Amniotic epithelial cell (primary cell): Measurements from ENCODE around the gene ASTN2.

Experiments used
- DNase-seq: peaks from one replicate; pipeline ENCODE4 v3.0.0-alpha.2; 2010; ENCODE audit warnings: low read depth

The ASTN2 gene

GRCh38 chr9:117368684-117369230 is 46.1 kb downstream of the ASTN2 start:
- no peak for DNase-seq

- no peak for DNase-seq
Measured at GRCh38 chr9:117365438-117365837, 49.4 kb downstream of the ASTN2 start.

GRCh38 chr9:117363006-117363405 is 51.9 kb downstream of the ASTN2 start:
- no peak for DNase-seq

- DNase-seq = no peak
Measured at GRCh38 chr9:117359910-117360309, 54.9 kb downstream of the ASTN2 start.

GRCh38 chr9:117355542-117355941 is 59.3 kb downstream of the ASTN2 start:
- DNase-seq = no peak

- no peak for DNase-seq
Measured at GRCh38 chr9:117354997-117355396, 59.9 kb downstream of the ASTN2 start.

GRCh38 chr9:117354244-117354847 is 60.5 kb downstream of the ASTN2 start:
- DNase-seq = no peak

DNA sequence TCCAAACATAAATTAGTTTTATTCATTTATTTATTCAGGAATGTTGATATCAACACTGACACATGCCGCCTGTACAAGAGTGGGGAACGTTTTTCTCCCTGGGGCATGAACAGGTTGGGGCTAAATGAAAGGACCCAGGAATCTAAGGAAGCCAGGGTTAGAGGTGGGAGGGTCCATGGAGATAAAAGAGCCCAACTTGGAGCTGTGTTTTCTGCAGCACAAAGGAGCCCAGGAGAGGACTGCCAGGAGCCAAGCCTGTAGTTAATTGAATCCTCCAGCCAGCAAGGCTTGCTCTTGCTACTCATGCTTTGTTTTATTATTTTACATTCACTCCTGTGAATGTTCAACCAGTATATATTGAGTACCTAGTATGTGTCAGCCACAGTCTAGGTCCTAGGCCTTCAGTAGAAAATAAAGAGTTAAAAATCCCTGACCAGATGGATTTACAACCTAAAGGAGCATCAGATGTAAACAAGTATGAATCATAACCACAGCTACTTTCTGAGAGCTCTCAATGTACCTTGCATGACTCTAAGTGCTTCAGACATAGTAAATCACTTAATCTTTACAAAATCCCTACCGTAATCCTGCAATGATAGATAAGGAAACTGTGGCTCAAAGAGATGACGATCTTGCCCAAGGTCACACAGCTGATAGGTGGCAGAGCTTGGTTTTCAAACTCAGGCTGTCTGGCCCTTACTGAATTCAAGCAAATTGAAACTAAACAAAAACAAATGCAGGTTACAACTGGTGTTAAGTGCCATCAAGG is 69.8 kb downstream of the ASTN2 start:
- DNase-seq = peak; percentile 45

DNA sequence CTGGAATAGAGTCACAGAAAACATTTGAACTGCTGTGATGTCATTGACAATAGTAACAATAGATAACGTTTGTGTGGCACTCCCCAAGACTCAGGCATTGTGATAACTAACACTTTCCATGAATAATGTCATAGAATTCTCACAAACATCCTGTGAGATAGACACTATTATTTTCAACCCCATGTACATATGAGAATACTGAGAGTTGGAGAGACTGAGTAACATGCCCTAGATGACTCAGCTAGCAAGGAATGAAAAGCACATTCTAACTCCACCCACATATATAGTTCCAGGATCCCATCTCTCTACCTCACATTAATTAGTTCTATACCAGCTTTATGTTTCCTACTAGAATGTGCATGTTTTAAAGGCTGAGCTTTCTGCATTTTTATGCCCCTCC is 71.4 kb downstream of the ASTN2 start:
- no peak for DNase-seq

- DNase-seq = no peak
Measured at GRCh38 chr9:117341151-117341550, 73.7 kb downstream of the ASTN2 start.

DNA sequence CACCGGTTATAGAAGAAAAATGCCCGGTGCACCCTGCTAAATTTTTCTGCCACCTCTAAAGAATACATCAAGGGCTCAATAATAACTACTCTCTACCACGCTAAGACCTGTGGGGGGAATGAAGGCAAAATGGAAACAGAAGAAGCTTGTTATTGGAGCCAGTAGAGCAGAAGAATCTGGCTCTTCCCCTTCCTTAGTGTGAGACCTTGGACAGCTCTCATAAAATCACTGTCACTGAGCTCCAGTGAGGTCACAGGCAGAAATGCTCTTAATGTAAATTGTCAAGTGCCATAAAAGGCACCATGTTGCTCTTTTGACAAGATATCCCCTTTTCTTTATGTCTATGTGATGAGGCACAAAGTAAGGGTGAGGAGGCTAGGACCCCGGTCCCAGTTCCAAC is 74.4 kb downstream of the ASTN2 start:
- no peak for DNase-seq

DNA sequence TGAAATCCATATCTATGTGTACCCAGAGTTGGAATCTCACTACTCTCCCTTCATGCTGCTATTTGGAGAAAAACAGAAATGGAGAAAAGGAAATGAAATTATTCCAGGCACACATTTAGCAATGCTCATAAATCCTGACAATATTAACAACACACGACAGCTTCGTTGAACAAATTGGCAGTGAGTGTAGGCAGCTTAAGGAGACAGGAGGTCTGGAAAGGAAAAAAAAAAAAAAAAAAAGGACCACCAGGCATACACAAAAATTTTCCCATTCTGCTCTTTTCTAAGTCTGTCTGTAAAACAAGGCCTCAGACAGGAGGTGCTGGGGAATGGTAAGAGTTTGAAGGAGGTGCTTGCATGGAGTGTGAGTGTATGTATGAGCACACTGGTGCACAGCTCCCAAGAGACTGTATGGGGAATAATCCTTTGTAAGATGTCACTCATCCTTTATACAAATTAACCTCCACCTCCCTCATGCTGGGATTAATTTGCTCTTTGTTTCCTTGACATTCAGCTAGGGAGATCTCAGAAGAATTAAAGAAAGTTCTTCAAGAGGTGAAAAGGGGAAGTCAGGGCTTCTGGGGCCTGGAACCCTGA is 78.9 kb downstream of the ASTN2 start:
- no peak for DNase-seq

DNA sequence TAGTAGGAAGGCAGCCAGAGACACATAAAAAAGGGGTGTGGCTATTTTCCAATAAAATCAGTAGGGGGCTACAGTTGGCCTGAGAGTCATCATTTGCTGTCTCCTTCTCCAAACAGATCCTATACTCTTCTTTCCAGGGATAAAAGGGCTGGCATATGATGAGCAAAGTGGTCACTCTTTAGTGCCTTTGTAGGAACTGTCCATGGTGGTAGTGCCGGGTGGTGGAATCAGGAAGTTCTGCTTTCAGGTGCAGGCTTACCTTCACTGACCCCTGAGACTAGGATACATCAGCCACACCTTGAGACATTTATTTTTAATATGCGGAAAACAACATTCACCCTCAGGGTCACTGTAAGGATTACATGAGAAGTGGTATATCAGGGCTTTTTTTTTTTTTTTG is 80.8 kb downstream of the ASTN2 start:
- no peak for DNase-seq

- DNase-seq = no peak
Measured at GRCh38 chr9:117325831-117326230, 89.0 kb downstream of the ASTN2 start.

- no peak for DNase-seq
Measured at GRCh38 chr9:117325110-117325731, 89.6 kb downstream of the ASTN2 start.

GRCh38 chr9:117323390-117323789 is 91.5 kb downstream of the ASTN2 start:
- no peak for DNase-seq

GRCh38 chr9:117317192-117317591 is 97.7 kb downstream of the ASTN2 start:
- no peak for DNase-seq

- no peak for DNase-seq
Measured at GRCh38 chr9:117315236-117315635, 99.6 kb downstream of the ASTN2 start.

DNA sequence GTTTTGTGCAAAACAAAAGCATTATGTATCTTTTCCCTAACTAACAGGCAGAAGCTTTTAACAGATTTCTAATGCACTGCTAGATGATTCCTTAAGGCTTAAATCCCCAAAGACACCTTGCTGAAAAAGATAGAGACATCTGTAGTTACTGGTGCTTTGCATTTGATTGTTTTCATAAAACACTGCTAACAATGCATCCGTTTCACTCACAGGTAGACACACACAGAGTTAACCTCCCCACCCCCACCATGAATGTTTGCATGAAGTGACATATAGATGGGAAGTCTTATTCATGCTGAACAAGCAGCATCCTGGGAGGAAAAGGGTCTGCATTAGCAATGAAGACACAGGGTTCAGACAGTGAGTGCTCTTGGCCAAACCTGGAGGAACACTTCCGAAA is 100.9 kb downstream of the ASTN2 start:
- DNase-seq = no peak

DNA sequence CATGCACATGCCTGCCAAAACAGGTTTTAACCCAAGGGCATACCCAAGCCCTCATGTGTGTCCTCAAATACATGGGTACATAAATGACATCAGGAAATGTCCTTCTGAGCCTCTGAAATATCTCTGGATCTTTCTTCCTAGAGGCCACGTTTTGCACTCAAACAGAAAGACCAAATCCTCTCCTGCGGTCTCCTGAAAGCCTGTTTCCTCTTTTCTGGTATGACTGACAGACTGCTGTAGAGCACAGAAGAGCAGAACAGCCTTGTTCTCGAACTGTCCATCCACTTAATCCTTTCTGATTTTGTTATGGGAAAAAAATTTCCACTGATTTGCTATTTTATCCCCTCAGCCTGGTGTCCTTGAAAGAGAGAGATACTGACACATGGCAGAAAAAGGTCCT is 107.2 kb downstream of the ASTN2 start:
- no peak for DNase-seq

DNA sequence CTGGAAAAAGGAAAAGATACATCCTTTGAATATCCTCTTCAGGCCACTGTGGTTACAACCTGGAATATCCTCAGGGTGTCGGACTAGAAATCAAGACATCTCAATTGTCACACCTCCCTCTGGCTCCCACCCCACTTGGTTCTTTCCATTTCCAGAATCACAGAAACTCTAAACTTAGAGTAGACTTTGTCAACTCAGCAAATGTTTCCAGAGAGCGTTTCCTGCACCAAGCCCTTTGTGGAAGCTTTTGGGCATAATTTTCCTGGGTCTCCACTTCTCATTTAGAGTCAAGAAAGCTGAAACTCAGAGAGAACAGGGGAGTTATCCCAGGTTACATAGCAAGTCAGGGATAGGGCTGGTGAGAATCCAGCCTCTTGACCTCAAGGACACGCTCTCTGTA is 108.8 kb downstream of the ASTN2 start:
- no peak for DNase-seq

DNA sequence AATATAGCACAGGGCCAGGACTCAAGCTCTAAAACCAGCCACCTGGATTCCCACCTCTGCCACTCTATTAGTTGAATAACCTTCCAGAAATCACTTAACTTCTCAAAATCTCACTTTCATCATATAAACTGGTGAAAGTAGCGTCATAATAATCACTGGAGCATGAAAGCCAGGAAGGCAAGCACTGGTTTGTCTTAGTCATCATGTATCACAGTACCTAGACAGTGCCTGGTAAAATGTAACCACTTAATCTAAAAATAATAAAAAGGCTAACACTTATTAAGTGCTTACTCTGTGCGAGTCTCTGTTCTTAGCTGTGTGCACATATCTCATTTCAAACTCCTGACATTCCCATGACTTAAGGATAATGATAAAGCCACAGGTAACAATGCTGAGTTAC is 109.4 kb downstream of the ASTN2 start:
- no peak for DNase-seq

GRCh38 chr9:117304549-117304948 is 110.3 kb downstream of the ASTN2 start:
- no peak for DNase-seq
